Activated CD8-positive, alpha-beta T cell treated with anti-CD3 and anti-CD28 coated beads for 36 hours (primary cell): ENCODE results near the gene SORCS2. TPM values are rescaled to one million over a fixed set of nuclear protein-coding genes. Genes with fewer than 3 reads are reported as not detected.

Experiments
- ATAC-seq: fragments of 200-7000 bp; cut with Tn5 transposase; one replicate; pipeline ENCODE4 v1.10.0; 2021; ENCODE audit warnings: mild to moderate bottlenecking, moderate library complexity
- CTCF ChIA-PET: fragments of 350-600 bp; sonication (Branson Sonifier 250); formaldehyde crosslinking; loops from one replicate; lab custom pipeline; 2021; ENCODE audit warnings: antibody characterized with exemption; lab: Charles Lee
- POLR2A ChIA-PET: fragments of 350-600 bp; sonication (Branson Sonifier 250); formaldehyde crosslinking; loops from one replicate; lab custom pipeline; 2021; ENCODE audit warnings: antibody characterized with exemption; lab: Charles Lee
- DNase-seq: peaks from one replicate; pipeline ENCODE4 v3.0.0-alpha.2; 2020
- H3K27ac Mint-ChIP-seq: one replicate; pipeline ENCODE4 v1.8.0; 2021; ENCODE audit warnings: mild to moderate bottlenecking, mixed read lengths
- H3K27me3 Mint-ChIP-seq: one replicate; pipeline ENCODE4 v1.8.0; 2021; ENCODE audit warnings: mixed read lengths
- H3K36me3 Mint-ChIP-seq: one replicate; pipeline ENCODE4 v1.8.0; 2021; ENCODE audit warnings: low read depth, mixed read lengths
- H3K4me1 Mint-ChIP-seq: one replicate; pipeline ENCODE4 v1.8.0; 2021; ENCODE audit warnings: low read depth, mixed read lengths
- H3K4me3 Mint-ChIP-seq: one replicate; pipeline ENCODE4 v1.8.0; 2021; ENCODE audit warnings: mild to moderate bottlenecking, moderate library complexity, mixed read lengths
- H3K9me3 Mint-ChIP-seq: one replicate; pipeline ENCODE4 v1.8.0; 2021; ENCODE audit warnings: mixed read lengths
- intact Hi-C: fragments of 100-400 bp; cut with micrococcal nuclease; formaldehyde crosslinking; loops from one replicate; pipeline ENCODE4 v1.10.0; 2022
- total RNA-seq, 2 experiments: library from RNA; stranded (reverse); gene quantifications; one replicate each; pipeline ENCODE4 v1.2.3, GENCODE V29; 2021
- TF ChIP-seq, protein P1 (sequence below): fragments of 200-600 bp; IDR thresholded peaks from one replicate; pipeline ENCODE4 v1.8.0; 2022; ENCODE audit warnings: antibody characterized with exemption, mild to moderate bottlenecking

SORCS2 gene
- total RNA-seq, 2 experiments from 2014 or later: 0.05 TPM; not detected in 1

GRCh38 chr4:7739077-7739917, 547.0 kb downstream of the SORCS2 start:
- intact Hi-C loops: no loop called here
- H3K27me3 Mint-ChIP-seq: no peaks in the 10 kb centered on the region
- ChIA-PET POLR2A (no interaction called here), CTCF (interaction anchor here (1.3 kb wide), 1 partner anchor 63 kb away, joined by 3 read pairs; no protein-coding TSS in a partner anchor)
- no peaks in the 10 kb centered on the region for H3K4me1 Mint-ChIP-seq
- no peaks in the 10 kb centered on the region for H3K36me3 Mint-ChIP-seq
- DNase-seq (no peak), ATAC-seq (no peak)
- H3K4me3 Mint-ChIP-seq: no peak overlapping the region
- TF ChIP-seq, protein P1, sequence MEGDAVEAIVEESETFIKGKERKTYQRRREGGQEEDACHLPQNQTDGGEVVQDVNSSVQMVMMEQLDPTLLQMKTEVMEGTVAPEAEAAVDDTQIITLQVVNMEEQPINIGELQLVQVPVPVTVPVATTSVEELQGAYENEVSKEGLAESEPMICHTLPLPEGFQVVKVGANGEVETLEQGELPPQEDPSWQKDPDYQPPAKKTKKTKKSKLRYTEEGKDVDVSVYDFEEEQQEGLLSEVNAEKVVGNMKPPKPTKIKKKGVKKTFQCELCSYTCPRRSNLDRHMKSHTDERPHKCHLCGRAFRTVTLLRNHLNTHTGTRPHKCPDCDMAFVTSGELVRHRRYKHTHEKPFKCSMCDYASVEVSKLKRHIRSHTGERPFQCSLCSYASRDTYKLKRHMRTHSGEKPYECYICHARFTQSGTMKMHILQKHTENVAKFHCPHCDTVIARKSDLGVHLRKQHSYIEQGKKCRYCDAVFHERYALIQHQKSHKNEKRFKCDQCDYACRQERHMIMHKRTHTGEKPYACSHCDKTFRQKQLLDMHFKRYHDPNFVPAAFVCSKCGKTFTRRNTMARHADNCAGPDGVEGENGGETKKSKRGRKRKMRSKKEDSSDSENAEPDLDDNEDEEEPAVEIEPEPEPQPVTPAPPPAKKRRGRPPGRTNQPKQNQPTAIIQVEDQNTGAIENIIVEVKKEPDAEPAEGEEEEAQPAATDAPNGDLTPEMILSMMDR: no peak
- H3K9me3 Mint-ChIP-seq: no peaks in the 10 kb centered on the region
- H3K27ac Mint-ChIP-seq: no peak overlapping the region

GRCh38 chr4:7739918-7740865, 547.9 kb downstream of the SORCS2 start:
- Mint-ChIP-seq H3K4me1 (no peaks in the 10 kb centered on the region), H3K27me3 (no peaks in the 10 kb centered on the region), H3K36me3 (no peaks in the 10 kb centered on the region), H3K9me3 (no peaks in the 10 kb centered on the region), H3K4me3 (no peak overlapping the region), H3K27ac (no peak overlapping the region)
- ChIA-PET CTCF (no interaction called here), POLR2A (no interaction called here)
- TF ChIP-seq, protein P1: no peak
- no peak for ATAC-seq
- no peak for DNase-seq
- intact Hi-C loops: no loop called here

DNA sequence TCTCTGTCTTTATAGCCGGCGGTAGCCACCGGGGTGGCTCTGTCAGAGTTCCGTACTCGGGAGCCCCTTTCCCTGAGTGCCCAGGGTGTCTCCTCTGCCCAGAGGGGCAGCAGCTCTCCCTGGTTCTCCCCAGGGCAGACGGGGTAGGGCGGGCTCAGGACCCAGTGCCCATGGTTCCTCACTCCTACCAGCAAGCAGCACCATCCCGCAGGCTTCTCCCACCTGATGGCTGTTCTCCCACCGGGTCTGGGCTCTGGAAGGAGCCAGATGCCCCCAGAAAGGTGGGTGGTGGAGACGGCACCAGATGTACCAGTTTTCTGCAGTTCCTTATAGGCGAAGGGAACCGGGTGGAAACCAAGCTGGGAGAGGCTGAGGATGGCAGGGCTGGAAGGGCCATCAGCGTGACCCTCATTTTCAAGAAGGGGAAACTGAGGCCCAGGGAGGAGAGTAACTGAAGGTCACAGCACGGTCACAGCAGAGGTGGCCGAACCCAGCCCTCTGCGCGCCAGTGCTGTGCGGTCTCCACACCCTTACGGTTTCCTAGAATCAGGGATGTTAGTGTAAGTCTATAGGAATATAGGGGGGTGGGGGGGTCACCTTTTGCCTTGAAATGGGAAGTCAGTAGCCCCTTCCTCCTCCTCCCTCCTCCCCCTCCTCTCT, 548.7 kb downstream of the SORCS2 start:
- Mint-ChIP-seq H3K36me3 (no peaks in the 10 kb centered on the region), H3K9me3 (no peaks in the 10 kb centered on the region), H3K4me1 (no peaks in the 10 kb centered on the region), H3K27me3 (no peaks in the 10 kb centered on the region), H3K4me3 (no peak overlapping the region), H3K27ac (no peak overlapping the region)
- no peak for DNase-seq
- intact Hi-C loops: no loop called here
- ATAC-seq: no peak
- TF ChIP-seq, protein P1: no peak
- ChIA-PET CTCF (no interaction called here), POLR2A (no interaction called here)

DNA sequence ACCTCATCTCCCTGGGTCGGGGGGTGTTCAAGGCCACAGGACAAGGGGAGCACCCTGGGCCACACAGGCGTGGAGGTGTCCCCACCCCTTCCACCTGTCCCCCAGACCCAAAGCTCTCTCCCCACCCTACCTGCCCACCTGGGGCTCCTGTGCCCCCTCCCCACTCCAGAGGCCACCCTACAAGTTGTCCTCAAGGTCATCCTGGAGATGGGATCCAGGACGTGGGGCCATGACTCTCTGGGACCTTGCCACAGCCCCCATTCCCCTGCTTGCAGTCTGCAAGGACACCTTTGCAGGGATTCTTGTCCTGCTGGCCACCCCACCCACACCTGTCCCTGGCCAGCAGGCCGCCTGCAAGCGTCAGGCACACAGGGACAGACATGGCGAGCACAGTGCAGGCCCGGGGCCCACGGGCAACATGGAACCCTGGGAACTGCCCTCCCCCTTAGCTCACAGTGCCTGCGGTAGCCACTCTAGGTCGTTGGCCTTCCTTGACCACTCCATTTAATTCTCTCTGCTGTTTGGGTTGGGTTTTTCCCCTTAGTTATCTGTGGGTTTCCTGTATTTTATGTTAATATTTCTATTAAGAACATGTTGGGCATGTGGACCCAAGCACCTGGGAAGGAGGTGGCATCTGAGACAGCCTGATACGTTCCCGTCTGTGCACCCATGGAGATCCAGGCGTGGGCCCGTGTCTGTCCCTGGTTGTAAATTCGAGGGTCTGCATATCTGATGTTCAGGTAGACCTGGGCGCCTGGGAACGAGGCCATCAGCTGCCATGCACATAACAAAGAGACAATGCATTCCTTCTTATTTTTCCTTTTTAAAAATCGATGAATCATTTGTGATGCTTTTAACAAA, 549.8 kb downstream of the SORCS2 start:
- no peak for ATAC-seq
- H3K27ac Mint-ChIP-seq: no peak overlapping the region
- CTCF ChIA-PET: no interaction called here

More for the DNA sequence above, 549.8 kb downstream of the SORCS2 start:
- intact Hi-C loops: no loop called here
- no peaks in the 10 kb centered on the region for H3K27me3 Mint-ChIP-seq
- DNase-seq: no peak
- H3K9me3 Mint-ChIP-seq: no peaks in the 10 kb centered on the region
- no peaks in the 10 kb centered on the region for H3K4me1 Mint-ChIP-seq
- POLR2A ChIA-PET: no interaction called here
- TF ChIP-seq, protein P1: no peak
- H3K36me3 Mint-ChIP-seq: no peaks in the 10 kb centered on the region
- no peak overlapping the region for H3K4me3 Mint-ChIP-seq
